GM19043 (cell line): Measurements from ENCODE around the gene LRRC4C.

Source experiments
- ATAC-seq: cut with Tn5 transposase; IDR thresholded peaks from one replicate; pipeline ENCODE4 v1.9.1; 2021; ENCODE audit warnings: low read depth; ENCODE audit not compliant: unreplicated experiment

Gene LRRC4C

GRCh38 chr11:41274831-41275230 lies 184.6 kb downstream of the LRRC4C start:
- ATAC-seq, result no peak

- ATAC-seq, result no peak
Observed at GRCh38 chr11:41273908-41274307, 185.5 kb downstream of the LRRC4C start.

- ATAC-seq, result no peak
Observed at GRCh38 chr11:41267451-41267850, 192.0 kb downstream of the LRRC4C start.

- no peak for ATAC-seq
Observed at GRCh38 chr11:41256041-41256440, 203.4 kb downstream of the LRRC4C start.

- no peak for ATAC-seq
Observed at GRCh38 chr11:41254966-41255365, 204.5 kb downstream of the LRRC4C start.

- ATAC-seq, result no peak
Observed at GRCh38 chr11:41250408-41250935, 209.0 kb downstream of the LRRC4C start.

GRCh38 chr11:41247621-41248020 lies 211.8 kb downstream of the LRRC4C start:
- ATAC-seq, result no peak

GRCh38 chr11:41246399-41246745 lies 213.1 kb downstream of the LRRC4C start:
- ATAC-seq, result no peak

GRCh38 chr11:41245704-41246398 lies 213.6 kb downstream of the LRRC4C start:
- no peak for ATAC-seq

- no peak for ATAC-seq
Observed at GRCh38 chr11:41245184-41245583, 214.3 kb downstream of the LRRC4C start.

GRCh38 chr11:41237382-41237781 lies 222.1 kb downstream of the LRRC4C start:
- no peak for ATAC-seq

- ATAC-seq, result no peak
Observed at GRCh38 chr11:41235668-41236067, 223.8 kb downstream of the LRRC4C start.

GRCh38 chr11:41225856-41226633 lies 233.4 kb downstream of the LRRC4C start:
- no peak for ATAC-seq

GRCh38 chr11:41222236-41222635 lies 237.2 kb downstream of the LRRC4C start:
- no peak for ATAC-seq

- ATAC-seq, result no peak
Observed at GRCh38 chr11:41206388-41206787, 253.1 kb downstream of the LRRC4C start.

- ATAC-seq, result no peak
Observed at GRCh38 chr11:41201156-41201555, 258.3 kb downstream of the LRRC4C start.

GRCh38 chr11:41190437-41191082 lies 268.9 kb downstream of the LRRC4C start:
- no peak for ATAC-seq

- no peak for ATAC-seq
Observed at GRCh38 chr11:41189701-41190436, 269.6 kb downstream of the LRRC4C start.

- no peak for ATAC-seq
Observed at GRCh38 chr11:41177791-41178190, 281.7 kb downstream of the LRRC4C start.

- ATAC-seq, result no peak
Observed at GRCh38 chr11:41175304-41175972, 284.0 kb downstream of the LRRC4C start.
